GM18868 (cell line): ENCODE results near the gene OSBP2.

Experiments
- ATAC-seq: cut with Tn5 transposase; IDR thresholded peaks from one replicate; pipeline ENCODE4 v1.9.1; 2021; ENCODE audit warnings: mild to moderate bottlenecking, moderate library complexity; ENCODE audit not compliant: unreplicated experiment

Gene OSBP2

GRCh38 chr22:30892731-30893221, 198.1 kb downstream of the OSBP2 start:
- no peak for ATAC-seq

GRCh38 chr22:30893434-30894370, 199.0 kb downstream of the OSBP2 start:
- ATAC-seq: no peak

DNA sequence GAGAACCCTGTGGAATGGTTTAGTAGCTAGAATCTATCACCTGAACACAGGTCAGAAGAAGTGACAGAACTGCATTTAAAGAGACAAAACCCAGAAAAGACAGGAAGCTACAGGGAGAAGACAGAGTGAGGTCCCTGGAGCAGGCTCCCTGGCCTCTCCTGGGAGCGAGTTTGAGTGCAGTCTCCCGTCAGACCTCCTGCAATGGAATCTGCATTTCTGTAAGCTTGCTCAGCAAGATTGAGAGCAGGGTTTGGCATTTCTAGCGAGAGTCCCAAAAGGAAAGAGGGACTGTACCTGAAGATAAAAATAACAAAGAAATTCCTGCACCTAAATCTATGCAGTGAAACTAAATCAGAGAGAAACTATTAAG, 199.7 kb downstream of the OSBP2 start:
- no peak for ATAC-seq

- no peak for ATAC-seq
Measured at GRCh38 chr22:30902496-30903357, 208.1 kb downstream of the OSBP2 start.

- no peak for ATAC-seq
Measured at GRCh38 chr22:30903876-30904460, 209.3 kb downstream of the OSBP2 start.

DNA sequence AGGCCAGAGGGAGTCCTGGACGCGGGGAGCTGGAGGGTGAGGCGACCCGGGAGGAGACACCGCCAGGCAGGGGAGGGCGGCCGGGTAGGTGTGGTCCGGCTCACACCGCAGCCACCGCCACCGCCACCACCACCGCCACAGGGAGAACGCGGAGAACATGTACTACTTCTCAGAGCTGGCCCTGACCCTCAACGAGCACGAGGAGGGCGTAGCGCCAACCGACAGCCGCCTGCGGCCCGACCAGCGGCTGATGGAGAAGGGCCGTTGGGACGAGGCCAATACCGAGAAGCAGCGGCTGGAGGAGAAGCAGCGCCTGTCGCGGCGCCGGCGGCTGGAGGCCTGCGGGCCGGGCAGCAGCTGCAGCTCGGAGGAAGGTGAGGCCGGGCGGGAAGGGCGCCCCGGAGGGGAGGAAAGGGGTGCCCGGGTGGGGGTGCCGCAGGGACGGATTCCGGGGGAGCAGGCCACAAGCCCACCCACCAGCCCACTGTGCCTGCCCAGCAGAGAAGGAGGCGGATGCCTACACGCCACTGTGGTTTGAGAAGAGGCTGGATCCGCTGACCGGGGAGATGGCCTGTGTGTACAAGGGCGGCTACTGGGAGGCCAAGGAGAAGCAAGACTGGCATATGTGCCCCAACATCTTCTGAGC, 211.1 kb downstream of the OSBP2 start:
- no peak for ATAC-seq

DNA sequence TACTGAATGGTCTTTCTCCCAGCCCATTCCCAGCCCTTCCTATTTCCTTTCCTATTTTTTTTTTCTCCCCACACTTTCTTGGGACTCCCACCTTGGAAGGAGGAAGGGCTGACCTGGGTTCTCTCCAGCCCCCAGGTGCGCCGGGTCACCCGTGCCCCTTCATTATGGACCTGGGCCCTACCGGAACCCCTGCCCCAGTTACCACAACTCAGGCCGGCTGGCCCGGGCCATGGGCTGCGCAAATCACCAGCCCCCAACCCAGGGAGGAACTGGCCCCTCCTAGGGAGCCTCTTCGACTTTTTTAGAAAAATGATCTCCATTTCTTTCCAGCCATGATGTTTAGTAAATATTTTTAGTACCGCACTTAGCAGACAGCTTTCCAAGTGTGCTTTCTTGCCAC, 211.7 kb downstream of the OSBP2 start:
- ATAC-seq: no peak

DNA sequence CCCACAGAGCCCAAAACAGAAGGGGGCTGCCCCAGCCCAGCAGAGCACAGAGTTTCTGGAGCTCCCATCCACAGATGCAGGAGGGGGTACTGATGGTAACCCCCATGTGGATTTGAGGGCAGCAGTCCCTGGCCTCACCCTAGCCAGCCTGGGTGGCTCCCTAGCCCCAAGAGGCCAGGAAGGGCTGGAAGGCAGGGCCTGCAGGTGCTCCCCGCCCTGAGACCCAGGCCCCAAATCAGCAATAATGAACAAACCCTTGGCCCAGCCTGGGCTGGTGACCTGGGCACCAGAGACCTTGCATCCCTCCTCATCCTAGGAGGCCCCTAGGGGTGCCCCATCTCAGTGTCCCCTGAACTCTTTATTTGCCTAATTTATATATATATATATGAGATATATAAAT, 212.3 kb downstream of the OSBP2 start:
- ATAC-seq: no peak

GRCh38 chr22:30908051-30908461, 213.4 kb downstream of the OSBP2 start:
- no peak for ATAC-seq

DNA sequence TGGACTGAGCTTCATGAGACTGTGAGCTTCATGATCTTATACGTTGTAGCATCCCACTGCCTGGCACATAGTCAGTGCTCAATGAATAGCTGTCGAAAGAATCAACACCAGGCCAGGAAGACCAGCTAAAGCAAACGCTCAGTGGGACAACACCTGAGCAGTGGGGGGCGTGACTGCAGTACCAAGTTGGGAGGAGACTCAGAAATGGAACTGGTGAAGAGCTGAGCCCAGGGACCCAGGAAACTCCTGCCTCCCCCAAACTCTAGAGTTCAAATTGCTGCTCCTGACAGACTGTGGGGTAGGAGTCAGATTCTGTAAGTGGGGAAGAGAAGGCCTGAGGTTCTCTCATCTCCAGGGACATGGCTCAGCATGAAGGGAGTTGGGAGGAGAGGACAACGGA, 214.6 kb downstream of the OSBP2 start:
- no peak for ATAC-seq

- no peak for ATAC-seq
Measured at GRCh38 chr22:30910358-30910757, 215.7 kb downstream of the OSBP2 start.

DNA sequence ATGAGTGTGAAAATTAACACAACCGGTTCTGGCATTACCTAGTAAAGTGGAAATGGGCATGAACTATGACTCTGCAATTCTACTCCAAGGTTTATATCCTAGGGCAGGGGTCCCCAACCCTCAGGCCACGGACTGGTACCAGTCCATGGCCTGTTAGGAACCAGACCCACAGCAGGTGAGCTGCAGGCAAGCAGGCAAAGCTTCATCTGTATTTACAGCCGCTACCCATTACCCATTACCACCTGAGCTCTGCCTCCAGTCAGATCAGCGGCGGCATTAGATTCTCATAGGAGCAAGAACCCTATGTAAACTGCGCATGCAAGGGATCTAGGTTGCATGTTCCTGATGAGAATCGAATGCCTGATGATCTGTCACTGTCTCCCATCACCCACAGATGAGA, 224.1 kb downstream of the OSBP2 start:
- ATAC-seq: no peak

- ATAC-seq: no peak
Measured at GRCh38 chr22:30919973-30920372, 225.3 kb downstream of the OSBP2 start.

- ATAC-seq: no peak
Measured at GRCh38 chr22:30920407-30920806, 225.7 kb downstream of the OSBP2 start.

DNA sequence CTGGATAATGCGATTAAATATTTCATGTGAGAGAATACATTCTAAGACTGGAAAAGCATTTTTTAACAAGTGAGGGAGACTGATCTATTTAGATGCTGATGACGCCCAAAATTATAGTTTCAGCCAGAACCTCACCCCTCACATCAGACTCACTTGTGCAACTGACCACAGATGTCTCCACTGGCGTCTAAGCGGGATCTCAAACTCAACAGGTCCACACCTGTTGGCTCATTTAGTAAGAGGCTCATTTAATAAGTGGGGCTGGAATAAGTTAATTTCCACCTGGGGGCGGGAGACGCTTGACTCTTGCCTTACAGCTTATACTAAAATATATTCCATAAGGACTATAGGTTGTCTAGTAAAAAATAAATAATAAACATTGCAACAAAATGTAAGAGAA, 226.4 kb downstream of the OSBP2 start:
- no peak for ATAC-seq

- ATAC-seq: no peak
Measured at GRCh38 chr22:30922151-30922611, 227.5 kb downstream of the OSBP2 start.

DNA sequence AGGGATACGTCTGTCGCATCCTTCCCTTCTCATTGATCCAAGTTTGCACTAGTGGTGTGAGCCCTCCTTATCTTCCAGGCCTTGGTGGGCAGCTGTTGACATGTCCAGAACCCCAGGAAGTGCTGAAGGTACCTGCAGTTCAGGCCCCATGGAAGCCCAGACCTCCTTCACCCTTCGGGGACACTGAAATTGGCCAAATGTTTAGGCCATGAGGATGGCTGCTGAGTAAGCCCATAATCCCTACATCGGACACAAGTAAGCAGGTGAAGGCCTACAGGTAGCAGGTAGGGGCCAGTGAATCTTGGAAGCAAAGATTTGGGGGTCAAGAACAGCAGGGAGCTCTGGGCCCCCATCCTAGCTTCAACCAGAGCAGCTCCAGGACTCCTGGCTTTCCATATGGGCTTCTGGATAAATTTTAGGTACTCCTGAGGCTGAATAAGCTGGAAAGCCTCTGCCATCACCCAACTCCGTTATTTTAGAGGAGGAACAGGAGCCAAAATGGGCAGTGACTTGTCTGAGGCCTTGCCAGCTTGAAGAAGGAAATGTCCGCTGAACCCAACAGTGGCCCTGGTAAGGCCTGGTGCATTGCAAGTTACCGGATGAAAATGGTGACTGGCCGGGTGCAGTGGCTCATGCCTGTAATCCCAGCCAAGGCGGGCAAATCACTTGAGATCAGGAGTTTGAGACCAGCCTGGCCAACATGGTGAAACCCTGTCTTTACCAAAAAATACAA, 228.7 kb downstream of the OSBP2 start:
- no peak for ATAC-seq

DNA sequence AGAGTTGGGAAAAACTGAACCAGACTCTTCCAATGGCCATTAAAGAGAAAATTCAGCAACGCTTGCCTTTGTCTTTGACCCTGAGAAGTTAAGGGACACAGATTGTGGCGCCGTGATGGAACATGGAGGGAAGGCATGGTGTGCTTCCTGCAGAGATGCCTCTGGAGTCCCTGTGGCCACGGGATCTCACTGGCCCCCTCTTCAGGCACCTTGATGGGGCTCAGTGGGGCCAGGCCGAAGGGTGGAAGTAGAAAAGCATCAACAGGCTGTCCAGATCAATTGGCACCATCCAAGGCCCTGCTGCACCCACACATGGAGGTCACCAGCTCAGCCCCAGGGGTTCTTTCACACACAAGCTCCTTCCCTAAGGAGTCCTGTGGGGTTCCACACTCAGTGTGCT, 231.0 kb downstream of the OSBP2 start:
- ATAC-seq: no peak

GRCh38 chr22:30926706-30927105, 232.0 kb downstream of the OSBP2 start:
- no peak for ATAC-seq

GRCh38 chr22:30927806-30928205, 233.1 kb downstream of the OSBP2 start:
- ATAC-seq: no peak
